ENCODE measurements around the gene NFIC. TPM values are rescaled to one million over a fixed set of nuclear protein-coding genes. Genes with fewer than 3 reads are reported as not detected.
A peak's percentile ranks its signal among the peaks of the same experiment; 100 is the strongest.

The NFIC gene
- total and polyA plus RNA-seq, 4 donors: 12.8 to 100 (median 75.1) TPM

DNA sequence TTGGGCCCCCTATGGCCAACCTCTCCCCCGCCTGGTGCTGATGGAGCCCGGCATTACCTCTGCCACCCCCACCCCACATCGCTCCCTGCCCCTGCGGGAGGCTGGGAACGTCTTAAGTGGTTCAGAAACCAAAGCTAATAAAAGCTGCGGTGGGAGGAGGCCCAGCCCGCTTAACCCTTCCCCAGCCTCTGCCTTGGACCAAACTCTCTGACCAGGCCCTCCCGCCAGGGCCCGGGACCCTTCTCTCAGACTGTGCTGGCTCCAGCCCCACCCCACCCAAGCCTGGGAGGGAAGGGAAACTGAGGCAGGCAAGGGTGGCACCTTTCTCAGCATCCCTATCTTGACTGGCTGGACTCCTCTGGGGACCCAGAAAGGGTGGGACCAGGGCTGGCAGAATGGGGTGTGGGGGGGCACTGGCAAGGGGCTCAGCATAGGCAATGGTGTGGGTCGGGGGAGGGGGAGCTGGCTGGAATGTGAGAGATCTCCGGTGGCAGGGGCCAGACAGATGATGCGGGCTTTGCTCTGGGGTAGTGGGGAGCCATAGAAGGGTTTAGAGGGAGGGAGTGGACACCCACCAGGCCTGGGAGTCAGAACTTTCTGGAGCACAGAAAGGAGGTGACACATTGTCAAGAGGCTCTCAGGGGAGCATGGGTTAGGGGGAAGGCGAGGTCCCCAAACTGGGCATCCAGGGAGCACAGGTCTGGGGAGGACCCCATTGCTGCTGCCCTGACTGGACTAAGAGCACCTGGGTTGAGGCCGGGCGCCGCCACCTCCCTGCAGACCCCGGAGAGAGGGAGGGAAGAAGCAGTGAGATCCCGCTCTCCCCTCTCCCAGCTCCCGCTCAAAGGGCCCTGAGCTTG lies 92.1 kb downstream of the NFIC start (continued):
- TF ChIP-seq, protein P1, sequence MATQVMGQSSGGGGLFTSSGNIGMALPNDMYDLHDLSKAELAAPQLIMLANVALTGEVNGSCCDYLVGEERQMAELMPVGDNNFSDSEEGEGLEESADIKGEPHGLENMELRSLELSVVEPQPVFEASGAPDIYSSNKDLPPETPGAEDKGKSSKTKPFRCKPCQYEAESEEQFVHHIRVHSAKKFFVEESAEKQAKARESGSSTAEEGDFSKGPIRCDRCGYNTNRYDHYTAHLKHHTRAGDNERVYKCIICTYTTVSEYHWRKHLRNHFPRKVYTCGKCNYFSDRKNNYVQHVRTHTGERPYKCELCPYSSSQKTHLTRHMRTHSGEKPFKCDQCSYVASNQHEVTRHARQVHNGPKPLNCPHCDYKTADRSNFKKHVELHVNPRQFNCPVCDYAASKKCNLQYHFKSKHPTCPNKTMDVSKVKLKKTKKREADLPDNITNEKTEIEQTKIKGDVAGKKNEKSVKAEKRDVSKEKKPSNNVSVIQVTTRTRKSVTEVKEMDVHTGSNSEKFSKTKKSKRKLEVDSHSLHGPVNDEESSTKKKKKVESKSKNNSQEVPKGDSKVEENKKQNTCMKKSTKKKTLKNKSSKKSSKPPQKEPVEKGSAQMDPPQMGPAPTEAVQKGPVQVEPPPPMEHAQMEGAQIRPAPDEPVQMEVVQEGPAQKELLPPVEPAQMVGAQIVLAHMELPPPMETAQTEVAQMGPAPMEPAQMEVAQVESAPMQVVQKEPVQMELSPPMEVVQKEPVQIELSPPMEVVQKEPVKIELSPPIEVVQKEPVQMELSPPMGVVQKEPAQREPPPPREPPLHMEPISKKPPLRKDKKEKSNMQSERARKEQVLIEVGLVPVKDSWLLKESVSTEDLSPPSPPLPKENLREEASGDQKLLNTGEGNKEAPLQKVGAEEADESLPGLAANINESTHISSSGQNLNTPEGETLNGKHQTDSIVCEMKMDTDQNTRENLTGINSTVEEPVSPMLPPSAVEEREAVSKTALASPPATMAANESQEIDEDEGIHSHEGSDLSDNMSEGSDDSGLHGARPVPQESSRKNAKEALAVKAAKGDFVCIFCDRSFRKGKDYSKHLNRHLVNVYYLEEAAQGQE (IDR thresholded peaks at IDR 0.05): no peak
- no peak for TF ChIP-seq HNF4A (conservative IDR thresholded peaks at IDR 0.05)
- TF ChIP-seq GABPA (IDR thresholded peaks at IDR 0.05 in 1 of 2, conservative IDR thresholded peaks at IDR 0.05 in 1 of 2): no peak
- TF ChIP-seq TAF1 (conservative IDR thresholded peaks at IDR 0.05): no peak

DNA sequence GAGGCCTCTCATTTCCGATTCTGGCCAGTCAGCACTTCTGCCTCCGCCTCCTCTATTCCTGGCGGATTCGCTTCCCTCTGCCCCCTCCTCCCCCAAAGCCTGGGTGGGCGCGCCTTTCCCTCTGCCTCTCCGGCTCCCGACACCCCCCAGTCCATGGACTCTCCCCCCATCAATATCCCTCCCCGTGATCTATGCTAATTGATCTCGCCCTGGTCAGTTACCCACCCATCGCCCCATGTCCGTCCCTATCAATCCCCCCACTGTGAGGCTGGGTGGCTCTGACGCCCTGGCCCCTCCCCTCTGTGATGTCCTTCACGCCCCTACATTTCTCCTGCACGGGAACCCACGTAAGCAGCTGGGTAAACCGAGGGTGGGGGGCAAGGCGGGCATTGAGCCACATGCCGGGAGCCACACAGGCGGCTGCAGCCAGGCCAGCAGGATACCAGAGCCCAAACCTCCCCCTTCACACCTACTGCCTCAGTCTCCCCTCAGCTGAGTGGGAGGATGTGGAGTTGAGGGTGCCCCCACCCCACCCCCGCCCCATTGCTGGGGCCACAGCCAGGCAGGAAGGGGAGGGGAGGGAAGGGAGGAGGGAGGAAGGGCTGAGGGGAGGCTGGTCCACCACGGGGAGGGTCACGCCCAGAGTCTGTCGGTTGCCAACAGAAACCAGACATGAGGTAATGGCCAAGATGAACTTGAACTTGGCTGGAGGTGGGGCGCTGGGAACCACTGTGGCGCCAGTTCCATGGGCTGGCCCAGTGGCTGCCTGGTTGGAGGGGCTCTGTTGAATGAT lies 92.9 kb downstream of the NFIC start:
- DNase-seq (ENCODE audit: low spot score): peak; percentile 60
- 35% methylated on average over 26 of the region's 26 CpGs for WGBS
- Histone ChIP-seq H3K36me3 (ENCODE audit: control insufficient read depth in 4 of 4, insufficient read depth in 3 of 4, low read depth in 1 of 4, low read length in 3 of 4) (peaks cover 18 to 39% (median 21%) of the 10 kb centered on the region in 4 donors), H3K27me3 (ENCODE audit: control insufficient read depth in 4 of 4, insufficient read depth in 4 of 4, low read length in 3 of 4) (no peaks in the 10 kb centered on the region), H3K4me3 (ENCODE audit: low read depth in 1 of 3, low read length in 3 of 3) (no peak overlapping the region), H3K27ac (ENCODE audit: low read depth in 1 of 2, low read length in 2 of 2) (peak overlapping the region; percentile 82 to 94), H3K9ac (ENCODE audit: low read depth in 1 of 2, low read length in 2 of 2) (peak overlapping the region in 1 of 2 donors; percentile 53), H3K4me1 (ENCODE audit: control insufficient read depth in 4 of 4, insufficient read depth in 4 of 4, low read length in 3 of 4) (peaks cover 4 to 35% (median 18%) of the 10 kb centered on the region in 4 donors), H3K9me3 (ENCODE audit: control insufficient read depth in 4 of 4, low read length in 3 of 4) (no peaks in the 10 kb centered on the region)
- peak; percentile 72 to 73 for TF ChIP-seq RXRA (IDR thresholded peaks at IDR 0.05)
- TF ChIP-seq NR2F2 (IDR thresholded peaks at IDR 0.05): peak; percentile 25
- TF ChIP-seq JUND (IDR thresholded peaks at IDR 0.05): peak; percentile 17 to 45
- TF ChIP-seq GABPA (IDR thresholded peaks at IDR 0.05 in 1 of 2, conservative IDR thresholded peaks at IDR 0.05 in 1 of 2): peak in 1 of 2 donors; percentile 43
- TF ChIP-seq FOXA1 (IDR thresholded peaks at IDR 0.05): no peak
- TF ChIP-seq SP1 (IDR thresholded peaks at IDR 0.05): peak; percentile 14

DNA sequence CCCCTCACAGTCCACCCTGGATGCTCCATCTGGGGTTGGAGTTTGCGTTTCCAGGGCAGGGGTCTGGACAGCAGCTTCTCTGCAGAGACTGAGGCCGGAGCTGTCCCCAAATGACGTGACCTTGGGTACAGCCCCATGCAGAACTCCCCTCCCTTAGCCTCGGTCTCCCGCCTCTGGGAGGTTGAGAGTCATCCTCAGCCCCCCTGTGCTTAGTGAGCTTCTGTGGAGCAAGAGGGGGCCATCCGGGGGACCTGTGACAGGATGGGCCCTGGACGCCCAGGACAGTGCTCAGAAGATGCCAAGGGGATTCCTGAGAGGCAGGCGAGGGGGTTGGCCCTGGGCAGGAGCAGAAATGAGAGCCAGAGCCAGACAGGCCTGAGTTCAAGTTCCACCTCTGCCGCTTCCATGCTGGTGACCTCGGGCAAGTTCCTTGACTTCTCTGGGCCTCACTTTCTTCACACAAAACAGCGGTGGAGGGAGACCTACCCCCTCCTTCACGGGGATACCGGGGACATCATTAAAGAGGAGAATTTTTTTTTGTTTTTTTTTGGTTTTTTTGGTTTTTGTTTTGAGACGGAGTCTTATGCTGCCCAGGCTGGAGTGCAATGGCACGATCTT lies 93.7 kb downstream of the NFIC start:
- no peak overlapping the region for H3K4me3 ChIP-seq (ENCODE audit: low read depth in 1 of 3, low read length in 3 of 3)
- DNase-seq (ENCODE audit: low spot score): no peak
- H3K9me3 ChIP-seq (ENCODE audit: control insufficient read depth in 4 of 4, low read length in 3 of 4): no peaks in the 10 kb centered on the region
- no peak overlapping the region for H3K9ac ChIP-seq (ENCODE audit: low read depth in 1 of 2, low read length in 2 of 2)
- peak overlapping the region; percentile 82 to 94 for H3K27ac ChIP-seq (ENCODE audit: low read depth in 1 of 2, low read length in 2 of 2)
- TF ChIP-seq EGR1 (IDR thresholded peaks at IDR 0.05; ENCODE audit: low read depth in 2 of 2): no peak
- TF ChIP-seq NR2F2 (IDR thresholded peaks at IDR 0.05): peak; percentile 4
- TF ChIP-seq JUND (IDR thresholded peaks at IDR 0.05): peak in 1 of 2 donors; percentile 10
- H3K27me3 ChIP-seq (ENCODE audit: control insufficient read depth in 4 of 4, insufficient read depth in 4 of 4, low read length in 3 of 4): no peaks in the 10 kb centered on the region
- H3K36me3 ChIP-seq (ENCODE audit: control insufficient read depth in 4 of 4, insufficient read depth in 3 of 4, low read depth in 1 of 4, low read length in 3 of 4): peaks cover 12 to 31% (median 15%) of the 10 kb centered on the region in 4 donors
- WGBS: 89% methylated on average over 15 of the region's 15 CpGs
- peaks cover 4 to 35% (median 18%) of the 10 kb centered on the region in 4 donors for H3K4me1 ChIP-seq (ENCODE audit: control insufficient read depth in 4 of 4, insufficient read depth in 4 of 4, low read length in 3 of 4)
